Stomach (tissue), 9 donors: ENCODE data around the gene CAMKK1. TPM values are rescaled to one million over a fixed set of nuclear protein-coding genes. Genes with fewer than 3 reads are reported as not detected.
A peak's percentile ranks its signal among the peaks of the same experiment; 100 is the strongest.

Experiments
- DNase-seq, 2 donors: peaks; one replicate each; pipeline versions ENCODE4 v3.0.0 to v3.0.0-alpha.2; 2013 to 2019
- H3K27ac ChIP-seq, 5 donors: fragments of 200-600 bp in 4 of 5; sonication (generic) in 4 of 5; one replicate each; pipeline ENCODE4 v1.5.1; 2013 to 2019; ENCODE audit warnings: mild to moderate bottlenecking in 1 of 5, moderate library complexity in 1 of 5
- H3K27me3 ChIP-seq, 3 donors: fragments of 200-600 bp; sonication (generic); one replicate each; pipeline ENCODE4 v1.5.1; 2017 to 2019; ENCODE audit warnings: mixed run types in 1 of 3
- H3K36me3 ChIP-seq, 4 donors: fragments of 200-600 bp; sonication (generic); 1 replicate in 3 of 4; 2 replicates in 1 of 4; pipeline ENCODE4 v1.5.1; 2016 to 2019
- H3K4me1 ChIP-seq, 4 donors: fragments of 200-600 bp; sonication (generic); one replicate each; pipeline ENCODE4 v1.5.1; 2016 to 2019
- H3K4me3 ChIP-seq, 4 donors: fragments of 200-600 bp; sonication (generic) in 3 of 4; one replicate each; pipeline ENCODE4 v1.5.1; 2016 to 2019; ENCODE audit warnings: mild to moderate bottlenecking in 1 of 4
- H3K9me3 ChIP-seq, 4 donors: fragments of 200-600 bp; sonication (generic); one replicate each; pipeline ENCODE4 v1.5.1; 2016 to 2019
- CTCF ChIP-seq, 7 experiments: fragments of 450-650 bp in 4 of 7; fragments of 200-600 bp in 3 of 7; sonication (generic) in 3 of 7; IDR thresholded peaks; one replicate each; pipeline ENCODE4 v1.5.1; 2016 to 2019; ENCODE audit warnings: antibody characterized with exemption in 7 of 7, control low read depth in 2 of 7, mild to moderate bottlenecking in 1 of 7
- EP300 ChIP-seq: sonication (generic); formaldehyde crosslinking; IDR thresholded peaks from one replicate; pipeline ENCODE4 v1.6.1; 2017; ENCODE audit warnings: antibody characterized with exemption
- POLR2A ChIP-seq, 4 donors: fragments of 450-650 bp; IDR thresholded peaks; one replicate each; pipeline ENCODE4 v1.6.1; 2016; ENCODE audit warnings: antibody characterized with exemption in 4 of 4, control low read depth in 2 of 4, mild to moderate bottlenecking in 1 of 4, moderate library complexity in 1 of 4
- POLR2AphosphoS5 ChIP-seq, 3 donors: sonication (generic); formaldehyde crosslinking; IDR thresholded peaks; one replicate each; pipeline ENCODE4 v1.6.1; 2016; ENCODE audit warnings: antibody characterized with exemption in 3 of 3
- WGBS, 5 donors: extraction: QIAGEN DNeasy Blood & Tissue Kit in 3 of 5; methylation state at CpG; one replicate each; pipeline versions ENCODE4 v1.1.5 to v1.1.7; 2013 to 2018; 5-methylcytosine and 5-hydroxymethylcytosine counted together
- intact Hi-C: fragments of 100-400 bp; cut with DNase I; formaldehyde crosslinking; loops from one replicate; pipeline ENCODE4 v1.15.1; 2023; ENCODE audit warnings: low total_unique reads
- polyA plus RNA-seq, 3 donors: library from polyadenylated mRNA; stranded (reverse); fragments of 200-250 nt; gene quantifications; one replicate each; pipeline ENCODE4 v1.2.3, GENCODE V29; 2013
- total RNA-seq, 5 donors: library from RNA; depleted of rRNA; stranded (reverse); fragments of >200 nt; gene quantifications; one replicate each; pipeline versions ENCODE4 v1.1.0 to v1.2.3, GENCODE V29; 2014 to 2016
- donor health status: healthy with polysubstance abuse.
- donor health status: Bipolar disorder and iron deficiency.
- donor health status: healthy.

CAMKK1 gene
- total and polyA plus RNA-seq, 8 donors: 0.58 to 15.1 (median 4.6) TPM

- peak overlapping the region in 1 of 5 donors; percentile 53 for H3K27ac ChIP-seq
- no peaks in the 10 kb centered on the region for H3K4me1 ChIP-seq
- H3K9me3 ChIP-seq: no peaks in the 10 kb centered on the region
- H3K27me3 ChIP-seq: no peaks in the 10 kb centered on the region
- TF ChIP-seq CTCF (IDR thresholded peaks at IDR 0.05) (no peak), POLR2A (IDR thresholded peaks at IDR 0.05) (no peak), POLR2AphosphoS5 (IDR thresholded peaks at IDR 0.05) (no peak), EP300 (no peak)
- WGBS, 5 donors: 91 to 95% (median 93%) methylated on average over 12 of the region's 12 CpGs
- H3K36me3 ChIP-seq: peaks cover 83 to 100% (median 100%) of the 10 kb centered on the region in 4 donors
- intact Hi-C loops: no loop called here
- no peak for DNase-seq
- H3K4me3 ChIP-seq: no peak overlapping the region
These were observed 74.8 kb downstream of the CAMKK1 start for GRCh38 chr17:3817851-3818605.

DNA sequence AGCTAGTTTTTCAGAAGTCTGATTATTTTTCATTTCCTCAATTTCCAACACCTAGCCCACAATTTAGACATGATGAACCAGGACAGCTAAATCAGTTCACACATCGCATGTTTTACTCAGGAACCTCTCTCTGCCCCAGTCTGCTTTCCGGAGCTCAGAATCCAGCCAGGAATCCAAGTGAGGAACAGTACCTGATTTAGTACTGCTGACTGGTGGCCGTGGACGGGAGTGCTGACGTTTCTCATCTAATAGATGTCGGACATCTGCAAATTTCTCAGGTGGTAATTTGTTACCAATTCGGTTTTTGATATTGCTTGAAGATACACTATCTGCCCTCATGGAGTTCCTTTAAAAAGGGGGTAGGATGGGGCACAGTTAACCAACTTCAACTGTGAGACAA is 76.9 kb downstream of the CAMKK1 start:
- no peaks in the 10 kb centered on the region for H3K9me3 ChIP-seq
- no peaks in the 10 kb centered on the region for H3K27me3 ChIP-seq
- intact Hi-C loops: no loop called here
- no peak overlapping the region for H3K4me3 ChIP-seq
- DNase-seq: no peak
- WGBS, 5 donors: 82 to 93% (median 91%) methylated on average over 7 of the region's 7 CpGs
- TF ChIP-seq POLR2A (IDR thresholded peaks at IDR 0.05) (no peak), EP300 (no peak), CTCF (IDR thresholded peaks at IDR 0.05) (no peak), POLR2AphosphoS5 (IDR thresholded peaks at IDR 0.05) (no peak)
- H3K4me1 ChIP-seq: no peaks in the 10 kb centered on the region
- peaks cover 86 to 100% (median 100%) of the 10 kb centered on the region in 4 donors for H3K36me3 ChIP-seq
- H3K27ac ChIP-seq: no peak overlapping the region

GRCh38 chr17:3815122-3815521 is 77.7 kb downstream of the CAMKK1 start:
- 83 to 93% (median 88%) methylated on average over 6 of the region's 6 CpGs for WGBS, 5 donors
- H3K27ac ChIP-seq: no peak overlapping the region
- no peak for DNase-seq
- no peaks in the 10 kb centered on the region for H3K9me3 ChIP-seq
- H3K27me3 ChIP-seq: no peaks in the 10 kb centered on the region
- no peaks in the 10 kb centered on the region for H3K4me1 ChIP-seq
- intact Hi-C loops: no loop called here
- TF ChIP-seq POLR2AphosphoS5 (IDR thresholded peaks at IDR 0.05) (no peak), CTCF (IDR thresholded peaks at IDR 0.05) (no peak), POLR2A (IDR thresholded peaks at IDR 0.05) (no peak), EP300 (no peak)
- H3K36me3 ChIP-seq: peaks cover 82 to 100% (median 100%) of the 10 kb centered on the region in 4 donors
- no peak overlapping the region for H3K4me3 ChIP-seq

DNA sequence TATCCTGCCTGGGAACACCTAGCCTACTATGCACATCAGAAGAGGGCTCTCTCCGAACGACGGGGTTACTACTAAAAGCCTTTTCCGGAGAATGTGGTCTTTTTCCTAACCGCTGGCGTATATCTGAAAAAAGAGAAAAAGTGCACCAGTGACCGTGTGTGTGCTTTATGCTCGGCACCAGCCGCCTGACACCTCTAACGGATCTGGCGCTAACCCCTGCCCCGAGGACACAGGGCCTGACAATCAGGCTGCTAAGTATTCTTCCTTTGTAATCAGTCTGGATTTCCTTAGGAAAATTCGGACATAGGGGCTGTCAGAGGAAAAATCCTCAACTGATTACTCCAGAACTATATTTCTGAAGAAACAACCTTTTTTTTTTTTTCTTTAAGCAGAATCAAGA is 78.5 kb downstream of the CAMKK1 start:
- H3K27ac ChIP-seq: no peak overlapping the region
- no peaks in the 10 kb centered on the region for H3K9me3 ChIP-seq
- DNase-seq: no peak
- no peak for TF ChIP-seq CTCF (IDR thresholded peaks at IDR 0.05)
- no peak for TF ChIP-seq EP300
- TF ChIP-seq POLR2A (IDR thresholded peaks at IDR 0.05): no peak
- no peak for TF ChIP-seq POLR2AphosphoS5 (IDR thresholded peaks at IDR 0.05)
- H3K36me3 ChIP-seq: peaks cover 74 to 100% (median 100%) of the 10 kb centered on the region in 4 donors
- WGBS, 5 donors: 92 to 96% (median 93%) methylated on average over 13 of the region's 13 CpGs
- no peaks in the 10 kb centered on the region for H3K4me1 ChIP-seq
- no peaks in the 10 kb centered on the region for H3K27me3 ChIP-seq
- intact Hi-C loops: no loop called here
- no peak overlapping the region for H3K4me3 ChIP-seq
